Neuronal stem cell (in vitro differentiated cells): ENCODE results near the gene MAP7D2. TPM values are rescaled to one million over a fixed set of nuclear protein-coding genes. Genes with fewer than 3 reads are reported as not detected.
"Not testable (repeated sequence)": the region's sequence is repeated elsewhere in the genome, so short reads cannot be mapped to it uniquely, and the experiment has no call there.

Experiments used
- DNase-seq: peaks from one replicate; pipeline ENCODE4 v3.0.0-alpha.2; 2013; ENCODE audit warnings: low spot score
- H2AFZ ChIP-seq: one replicate; pipeline ENCODE4 v1.6.1; 2013; ENCODE audit warnings: mild to moderate bottlenecking, low read length, inconsistent platforms
- H2AK5ac ChIP-seq: 2 replicates; pipeline ENCODE4 v1.6.1; 2013; ENCODE audit warnings: low read depth, mild to moderate bottlenecking, inconsistent platforms, low read length, moderate library complexity, mixed read lengths
- H2BK120ac ChIP-seq: 2 replicates; pipeline ENCODE4 v1.6.1; 2013; ENCODE audit warnings: low read depth, mild to moderate bottlenecking, inconsistent platforms, low read length, moderate library complexity, mixed read lengths
- H2BK12ac ChIP-seq: one replicate; pipeline ENCODE4 v1.6.1; 2013; ENCODE audit warnings: low read length, inconsistent platforms
- H2BK15ac ChIP-seq: 2 replicates; pipeline ENCODE4 v1.6.1; 2013; ENCODE audit warnings: mild to moderate bottlenecking, low read length, inconsistent platforms, mixed read lengths
- H2BK5ac ChIP-seq: one replicate; pipeline ENCODE4 v1.6.1; 2013; ENCODE audit warnings: inconsistent platforms, mild to moderate bottlenecking, low read length, moderate library complexity
- H3K14ac ChIP-seq: one replicate; pipeline ENCODE4 v1.6.1; 2013; ENCODE audit warnings: low read length, inconsistent platforms
- H3K18ac ChIP-seq: 2 replicates; pipeline ENCODE4 v1.6.1; 2013; ENCODE audit warnings: low read length, inconsistent platforms
- H3K23ac ChIP-seq: 2 replicates; pipeline ENCODE4 v1.6.1; 2013; ENCODE audit warnings: low read depth, mild to moderate bottlenecking, mixed read lengths, low read length, inconsistent platforms; ENCODE audit not compliant: poor library complexity
- H3K27ac ChIP-seq: replicated peaks from 3 replicates; pipeline ENCODE4 v1.5.1; 2013; ENCODE audit warnings: low read length, inconsistent platforms
- H3K27me3 ChIP-seq, 3 experiments: 2 replicates each; pipeline ENCODE4 v1.6.1; 2013; ENCODE audit warnings: low read length in 3 of 3, mild to moderate bottlenecking in 2 of 3, inconsistent platforms in 1 of 3, low read depth in 1 of 3, mixed read lengths in 1 of 3, moderate library complexity in 1 of 3; ENCODE audit not compliant: control insufficient read depth in 3 of 3, insufficient read depth in 3 of 3
- H3K36me3 ChIP-seq, 2 donors: replicated peaks in 1 of 2; 2 replicates each; pipeline ENCODE4 v1.6.1; 2013; ENCODE audit warnings: low read length in 2 of 2; ENCODE audit not compliant: control insufficient read depth in 2 of 2, insufficient read depth in 2 of 2
- H3K4ac ChIP-seq: 2 replicates; pipeline ENCODE4 v1.6.1; 2013; ENCODE audit warnings: inconsistent platforms, mild to moderate bottlenecking, low read length, moderate library complexity
- H3K4me1 ChIP-seq, 2 donors: 1 replicate in 1 of 2; 2 replicates in 1 of 2; pipeline ENCODE4 v1.6.1; 2013; ENCODE audit warnings: low read length in 2 of 2, low read depth in 1 of 2; ENCODE audit not compliant: control insufficient read depth in 2 of 2, insufficient read depth in 1 of 2
- H3K4me2 ChIP-seq: one replicate; pipeline ENCODE4 v1.6.1; 2013; ENCODE audit warnings: mild to moderate bottlenecking, low read length, inconsistent platforms; ENCODE audit not compliant: insufficient read depth, poor library complexity, severe bottlenecking
- H3K4me3 ChIP-seq, 2 donors: 2 replicates each; pipeline ENCODE4 v1.5.1; 2013; ENCODE audit warnings: low read length in 2 of 2, mild to moderate bottlenecking in 2 of 2, inconsistent platforms in 1 of 2, moderate library complexity in 1 of 2
- H3K79me1 ChIP-seq: one replicate; pipeline ENCODE4 v1.6.1; 2013; ENCODE audit warnings: low read depth, mild to moderate bottlenecking, inconsistent platforms, low read length, moderate library complexity
- H3K9ac ChIP-seq: one replicate; pipeline ENCODE4 v1.6.1; 2013; ENCODE audit warnings: mild to moderate bottlenecking, low read depth, low read length, inconsistent platforms; ENCODE audit not compliant: poor library complexity
- H3K9me3 ChIP-seq, 2 donors: replicated peaks in 1 of 2; 2 replicates each; pipeline versions ENCODE3 to v1.6.1; 2013; ENCODE audit warnings: low read length in 2 of 2, mild to moderate bottlenecking in 2 of 2, inconsistent platforms in 1 of 2, low read depth in 1 of 2, mixed read lengths in 1 of 2, moderate library complexity in 1 of 2; ENCODE audit not compliant: control insufficient read depth in 2 of 2, insufficient read depth in 1 of 2
- H4K8ac ChIP-seq: one replicate; pipeline ENCODE4 v1.6.1; 2013; ENCODE audit warnings: low read depth, mild to moderate bottlenecking, inconsistent platforms, low read length, moderate library complexity
- H4K91ac ChIP-seq: one replicate; pipeline ENCODE4 v1.6.1; 2013; ENCODE audit warnings: low read length, low read depth, mild to moderate bottlenecking, inconsistent platforms; ENCODE audit not compliant: poor library complexity
- WGBS, 2 donors: extraction: QIAGEN DNeasy Blood & Tissue Kit; methylation state at CpG; one replicate each; pipeline ENCODE4 v1.1.7; 2013; ENCODE audit warnings: missing lambda C conversion rate in 2 of 2, mixed read lengths in 1 of 2; ENCODE audit not compliant: insufficient read length in 2 of 2, insufficient replicate concordance in 1 of 2; ENCODE audit errors: extremely low coverage in 2 of 2; 5-methylcytosine and 5-hydroxymethylcytosine counted together
- polyA plus RNA-seq, 2 experiments: library from polyadenylated mRNA; stranded (reverse); fragments of 200-250 nt; gene quantifications; one replicate each; pipeline ENCODE4 v1.2.3, GENCODE V29; 2013

MAP7D2 gene
- polyA plus RNA-seq (2013, experiment 1 of 2): 1.8 TPM
- polyA plus RNA-seq (2013, experiment 2 of 2): 2.1 TPM

- WGBS, 2 donors: no CpG with 5 or more reads among the region's 91 CpGs
- no peak within 1 kb of the TSS for H3K27ac ChIP-seq
- H3K4me1 ChIP-seq: peaks cover 3 to 4% of the 10 kb centered on the region in 2 donors
- H3K23ac ChIP-seq: peak within 1 kb of the TSS; percentile 98
- no peak within 1 kb of the TSS for H3K9ac ChIP-seq
- no peak within 1 kb of the TSS for H2BK15ac ChIP-seq
- no peak within 1 kb of the TSS for H2BK120ac ChIP-seq
- H3K4ac ChIP-seq: no peak within 1 kb of the TSS
- no peak within 1 kb of the TSS for H4K91ac ChIP-seq
- peaks cover 0 to 9% of the 10 kb centered on the region in 2 donors for H3K9me3 ChIP-seq
- H3K14ac ChIP-seq: peak within 1 kb of the TSS; percentile 75
- peak within 1 kb of the TSS; percentile 77 for H3K4me2 ChIP-seq
- peak within 1 kb of the TSS; percentile 84 for H2AFZ ChIP-seq
- DNase-seq: no peak
- peak within 1 kb of the TSS; percentile 46 for H2BK12ac ChIP-seq
- H3K79me1 ChIP-seq: no peaks in the 10 kb centered on the region
- H3K36me3 ChIP-seq: no peaks in the 10 kb centered on the region
- no peak within 1 kb of the TSS for H2AK5ac ChIP-seq
- H2BK5ac ChIP-seq: no peak within 1 kb of the TSS
- H3K4me3 ChIP-seq: peak within 1 kb of the TSS; percentile 9 to 76
- H3K18ac ChIP-seq: peak within 1 kb of the TSS; percentile 78
- H3K27me3 ChIP-seq: peaks cover 0 to 18% (median 13%) of the 10 kb centered on the region in 3 experiments
- peak within 1 kb of the TSS; percentile 17 for H4K8ac ChIP-seq
Observed at GRCh38 chrX:20116577-20117240, at the start of gene MAP7D2. Gene MAP7D2 (minus strand): TSS chrX:20116907. CDS start chrX:20116879, 28 bp downstream.

- not testable (repeated sequence) for H4K91ac ChIP-seq, H2BK120ac ChIP-seq, H3K14ac ChIP-seq, H3K4me1 ChIP-seq, H3K23ac ChIP-seq, H2BK12ac ChIP-seq, H3K79me1 ChIP-seq, H3K4me3 ChIP-seq, DNase-seq, H3K4ac ChIP-seq, H3K9me3 ChIP-seq, H3K4me2 ChIP-seq, H3K9ac ChIP-seq, H3K27me3 ChIP-seq, H3K18ac ChIP-seq, H2BK15ac ChIP-seq, H2AK5ac ChIP-seq, H2AFZ ChIP-seq, H4K8ac ChIP-seq, H3K27ac ChIP-seq, H2BK5ac ChIP-seq
- peaks cover 0 to 68% of the 10 kb centered on the region in 2 donors for H3K36me3 ChIP-seq
Observed at GRCh38 chrX:20162516-20162915, 45.8 kb upstream of the MAP7D2 start.

GRCh38 chrX:20159797-20160385 is 43.2 kb upstream of the MAP7D2 start:
- no CpG with 5 or more reads among the region's 4 CpGs for WGBS, 2 donors
- Histone ChIP-seq H2BK120ac (no peak overlapping the region), H2BK12ac (no peak overlapping the region), H2BK15ac (no peak overlapping the region), H3K4me2 (no peak overlapping the region), H2BK5ac (no peak overlapping the region), H3K4me3 (no peak overlapping the region), H3K9me3 (no peaks in the 10 kb centered on the region), H3K9ac (no peak overlapping the region), H3K27me3 (no peaks in the 10 kb centered on the region), H3K23ac (no peak overlapping the region), H2AK5ac (no peak overlapping the region), H3K18ac (no peak overlapping the region), H3K4ac (no peak overlapping the region), H4K8ac (no peak overlapping the region), H3K79me1 (no peaks in the 10 kb centered on the region), H2AFZ (no peak overlapping the region), H3K36me3 (peaks cover 6 to 76% of the 10 kb centered on the region in 2 donors), H3K4me1 (no peaks in the 10 kb centered on the region), H3K27ac (no peak overlapping the region), H4K91ac (no peak overlapping the region), H3K14ac (no peak overlapping the region)
- no peak for DNase-seq

- no peak overlapping the region for H4K91ac ChIP-seq
- no peak overlapping the region for H3K23ac ChIP-seq
- H4K8ac ChIP-seq: no peak overlapping the region
- H3K4me2 ChIP-seq: no peak overlapping the region
- no peak overlapping the region for H2AK5ac ChIP-seq
- H3K79me1 ChIP-seq: no peaks in the 10 kb centered on the region
- H3K4ac ChIP-seq: no peak overlapping the region
- H2BK120ac ChIP-seq: no peak overlapping the region
- H2BK5ac ChIP-seq: no peak overlapping the region
- no peak overlapping the region for H2BK12ac ChIP-seq
- H3K14ac ChIP-seq: no peak overlapping the region
- H3K27ac ChIP-seq: no peak overlapping the region
- H2AFZ ChIP-seq: no peak overlapping the region
- H3K9ac ChIP-seq: no peak overlapping the region
- no peak overlapping the region for H3K4me3 ChIP-seq
- no peak overlapping the region for H3K18ac ChIP-seq
- H3K9me3 ChIP-seq: no peaks in the 10 kb centered on the region
- no peaks in the 10 kb centered on the region for H3K4me1 ChIP-seq
- no peaks in the 10 kb centered on the region for H3K27me3 ChIP-seq
- peaks cover 6 to 50% of the 10 kb centered on the region in 2 donors for H3K36me3 ChIP-seq
- no CpG with 5 or more reads among the region's 3 CpGs for WGBS, 2 donors
- DNase-seq: no peak
- no peak overlapping the region for H2BK15ac ChIP-seq
Observed at GRCh38 chrX:20151689-20152088, 35.0 kb upstream of the MAP7D2 start.
